Activated naive CD4-positive, alpha-beta T cell treated with anti-CD3 and anti-CD28 coated beads, Interleukin-2, amount 10 ng/mL, durations not matched to agents 7 days and 5 days (primary cell): ENCODE results near the gene ANXA11.
A peak's percentile ranks its signal among the peaks of the same experiment; 100 is the strongest.

Experiments used
- CTCF ChIA-PET: fragments of 350-600 bp; sonication (Branson Sonifier 250); formaldehyde crosslinking; loops from one replicate; lab custom pipeline; 2021; ENCODE audit warnings: antibody characterized with exemption; lab: Charles Lee
- DNase-seq: peaks from one replicate; pipeline ENCODE4 v3.0.0-alpha.2; 2020
- H3K27ac Mint-ChIP-seq: one replicate; pipeline ENCODE4 v1.8.0; 2021; ENCODE audit warnings: mild to moderate bottlenecking, moderate library complexity, mixed read lengths
- H3K27me3 Mint-ChIP-seq: one replicate; pipeline ENCODE4 v1.8.0; 2021; ENCODE audit warnings: mild to moderate bottlenecking, mixed read lengths
- H3K36me3 Mint-ChIP-seq: one replicate; pipeline ENCODE4 v1.8.0; 2021; ENCODE audit warnings: mixed read lengths
- H3K4me1 Mint-ChIP-seq: one replicate; pipeline ENCODE4 v1.8.0; 2021; ENCODE audit warnings: mixed read lengths
- H3K4me3 Mint-ChIP-seq: one replicate; pipeline ENCODE4 v1.8.0; 2021; ENCODE audit warnings: mild to moderate bottlenecking, moderate library complexity, mixed read lengths
- H3K9me3 Mint-ChIP-seq: one replicate; pipeline ENCODE4 v1.8.0; 2021; ENCODE audit warnings: mixed read lengths

Gene ANXA11

DNA sequence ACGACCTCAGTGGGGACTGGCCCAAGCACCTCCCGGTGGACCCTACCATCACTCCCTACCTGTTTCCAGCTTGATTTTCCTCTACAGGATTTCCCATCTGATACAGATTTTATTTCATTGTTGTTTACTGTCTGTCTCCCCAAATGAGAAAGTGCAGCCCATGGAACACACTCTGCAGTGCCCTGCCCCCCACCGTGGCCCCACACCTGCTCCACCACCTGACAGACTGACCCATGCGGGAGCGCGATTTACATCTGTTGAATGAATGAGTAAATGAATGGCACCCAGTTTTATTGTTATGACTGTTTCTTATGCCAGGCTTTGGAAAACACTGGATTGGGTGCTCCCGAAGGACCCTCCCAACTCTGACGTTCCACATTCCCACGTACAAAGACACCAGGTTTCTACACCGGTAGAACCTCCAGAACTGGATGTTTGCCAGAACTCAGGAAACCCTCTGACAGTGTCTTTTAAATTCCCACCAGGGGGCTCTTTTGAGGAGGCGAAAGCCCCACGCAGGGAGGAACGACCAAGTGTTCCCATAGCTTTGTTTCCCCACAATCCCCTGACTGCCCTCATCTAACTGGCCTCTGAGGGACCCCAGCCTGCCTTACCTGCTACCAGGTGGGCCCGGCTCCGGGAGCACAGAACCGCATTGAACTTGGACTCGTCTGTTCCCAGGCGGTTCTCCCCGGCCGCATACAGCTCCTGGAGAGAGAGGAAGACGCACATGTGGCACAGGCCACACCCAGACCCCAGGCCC, 43.8 kb downstream of the ANXA11 start:
- H3K36me3 Mint-ChIP-seq, result peaks cover 69% of the 10 kb centered on the region
- H3K27ac Mint-ChIP-seq, result no peak overlapping the region

DNA sequence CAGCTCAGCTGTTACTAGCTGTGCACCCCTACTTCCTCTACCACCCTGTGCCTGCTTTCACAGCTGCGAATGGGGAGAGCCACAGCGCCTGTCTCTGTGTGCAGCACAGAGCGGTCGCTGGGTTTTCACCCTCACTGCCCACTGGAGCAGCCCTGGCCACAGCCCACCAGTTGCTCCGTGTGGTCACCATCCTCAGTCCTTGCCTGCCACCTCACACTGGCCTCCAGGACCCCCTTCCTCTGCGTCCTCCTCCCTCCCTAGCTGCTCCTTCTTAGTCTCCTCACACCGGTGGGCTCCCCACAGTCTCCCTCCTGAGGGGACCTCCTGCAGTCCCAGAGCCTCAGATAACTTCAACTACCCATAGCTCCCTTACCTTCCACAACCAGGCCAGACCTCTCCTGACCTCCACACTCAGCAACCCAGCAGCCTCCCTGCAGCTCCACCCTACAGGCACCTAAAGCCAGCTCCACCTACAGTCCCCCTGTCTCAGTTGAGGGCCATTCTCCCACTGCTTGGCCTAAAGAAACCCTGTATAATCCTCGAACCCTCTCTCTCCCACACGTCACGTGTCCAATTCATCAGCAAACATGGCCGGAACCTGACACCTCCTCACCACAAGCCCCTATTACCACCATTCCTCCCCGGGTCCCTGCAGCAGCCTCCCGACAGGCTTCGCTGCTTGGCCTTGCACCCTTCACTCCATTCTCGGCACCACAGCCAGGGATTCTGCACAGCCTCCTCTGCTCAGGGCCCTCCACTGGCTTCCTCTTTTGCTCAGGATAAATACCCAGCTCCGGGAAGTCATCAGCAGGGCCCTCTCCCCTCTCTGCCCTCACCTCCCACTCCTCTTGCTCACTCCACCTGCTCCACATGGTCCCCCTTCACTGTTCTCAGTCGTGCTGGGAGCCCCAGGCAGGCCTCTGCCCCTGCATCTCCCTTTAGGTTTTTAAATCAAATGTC, 44.7 kb downstream of the ANXA11 start:
- no peak overlapping the region for H3K4me3 Mint-ChIP-seq
- H3K36me3 Mint-ChIP-seq, result peaks cover 71% of the 10 kb centered on the region

More for the DNA sequence above, 43.8 kb downstream of the ANXA11 start:
- DNase-seq, result no peak
- CTCF ChIA-PET, result interaction anchor here (2.0 kb wide), 1 partner anchor 18 kb away, joined by 9 read pairs; no protein-coding TSS in a partner anchor
- H3K4me1 Mint-ChIP-seq, result no peaks in the 10 kb centered on the region
- no peaks in the 10 kb centered on the region for H3K9me3 Mint-ChIP-seq
- no peaks in the 10 kb centered on the region for H3K27me3 Mint-ChIP-seq
- no peak overlapping the region for H3K4me3 Mint-ChIP-seq

DNA sequence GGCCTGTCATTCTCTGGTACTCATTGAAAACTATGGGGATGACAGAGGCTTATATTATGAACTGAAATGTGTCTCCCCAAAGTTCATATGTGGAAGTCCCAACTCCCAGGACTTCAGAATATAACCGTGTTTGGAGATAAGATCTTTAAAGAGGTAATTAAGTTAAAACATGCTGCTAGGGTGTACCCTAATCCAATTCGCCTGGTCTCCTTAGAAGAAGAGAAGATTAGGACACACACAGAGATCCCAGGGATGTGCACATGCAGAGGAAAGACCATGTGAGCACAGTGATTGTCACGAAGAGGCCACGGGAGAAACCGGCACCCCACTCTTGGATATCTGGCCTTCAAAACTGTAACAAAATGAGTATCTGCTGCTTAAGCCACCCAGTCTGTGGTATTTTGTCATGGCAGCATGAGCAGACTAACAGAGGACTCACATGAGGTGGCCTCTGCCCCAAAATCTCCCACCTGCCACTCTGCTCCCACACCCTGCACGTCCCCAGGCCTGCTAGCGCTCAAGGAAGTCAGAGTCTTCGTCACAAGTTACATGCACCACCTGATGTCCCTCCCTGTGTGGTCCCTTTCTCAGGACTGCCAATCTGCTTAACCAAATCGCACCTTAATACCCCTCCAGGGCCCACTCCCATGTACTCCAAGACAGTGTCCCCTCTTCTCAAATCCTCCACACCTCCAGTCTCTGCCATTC, 46.0 kb downstream of the ANXA11 start:
- Mint-ChIP-seq H3K36me3 (peaks cover 82% of the 10 kb centered on the region), H3K4me3 (no peak overlapping the region), H3K4me1 (no peaks in the 10 kb centered on the region), H3K9me3 (no peaks in the 10 kb centered on the region), H3K27me3 (no peaks in the 10 kb centered on the region), H3K27ac (peak overlapping the region; percentile 53)
- CTCF ChIA-PET, result interaction anchor here (1.0 kb wide), 1 partner anchor 785 kb away, joined by 5 read pairs; no protein-coding TSS in a partner anchor
- no peak for DNase-seq

More for the DNA sequence above, 44.7 kb downstream of the ANXA11 start:
- no peaks in the 10 kb centered on the region for H3K27me3 Mint-ChIP-seq
- CTCF ChIA-PET, result interaction anchor here (0.8 to 2.0 kb wide), 3 partner anchors 17 to 786 kb away, joined by 3 to 9 read pairs (median 5); no protein-coding TSS in a partner anchor
- no peaks in the 10 kb centered on the region for H3K9me3 Mint-ChIP-seq
- no peak for DNase-seq
- H3K4me1 Mint-ChIP-seq, result no peaks in the 10 kb centered on the region
- no peak overlapping the region for H3K27ac Mint-ChIP-seq

DNA sequence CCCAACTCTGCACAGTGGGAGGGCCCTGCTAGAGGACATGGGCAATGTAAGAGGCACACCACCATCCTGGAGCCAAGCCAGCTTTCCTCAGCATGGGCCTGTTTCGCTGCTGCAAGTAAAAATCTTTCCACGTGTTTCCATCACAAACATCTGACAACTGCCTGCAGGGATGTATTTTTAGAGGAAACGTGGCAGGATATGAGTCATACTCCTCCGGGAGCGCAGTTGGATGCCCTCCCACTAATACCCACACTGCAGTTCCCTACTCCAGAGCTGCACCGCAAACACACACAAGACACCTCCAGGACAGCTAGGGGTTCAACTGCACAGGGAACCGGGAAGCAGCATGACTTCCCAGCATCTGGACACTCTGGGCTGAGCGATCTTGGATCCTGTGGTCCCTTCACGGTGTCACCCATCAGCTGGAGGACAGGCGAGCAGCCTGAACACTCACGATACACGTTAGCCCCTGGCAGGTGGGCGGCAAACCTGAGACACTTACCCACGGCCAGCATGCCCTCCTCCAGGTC, 46.7 kb downstream of the ANXA11 start:
- DNase-seq, result no peak
- CTCF ChIA-PET, result interaction anchor here (1.6 kb wide), 1 partner anchor 16 kb away, joined by 4 read pairs; no protein-coding TSS in a partner anchor
- peaks cover 84% of the 10 kb centered on the region for H3K36me3 Mint-ChIP-seq

DNA sequence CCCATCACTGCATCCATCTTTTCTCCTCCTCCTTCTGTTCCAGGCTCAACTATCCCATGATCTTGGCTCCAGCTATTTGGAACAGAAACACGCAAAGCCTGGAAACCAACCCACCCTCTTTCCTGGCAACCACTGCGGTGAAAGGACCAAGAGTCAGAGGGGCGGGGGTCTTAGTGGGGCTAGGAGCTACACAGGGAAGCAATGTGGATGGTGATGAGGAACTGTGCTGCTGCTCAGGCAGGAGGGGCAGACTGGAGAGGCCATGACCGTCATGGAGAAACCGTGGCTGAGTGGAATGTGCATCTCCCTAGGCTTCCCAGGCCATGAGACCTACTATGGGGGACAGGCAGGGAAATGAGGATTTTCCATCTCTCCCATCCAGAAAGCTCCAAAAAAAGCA, 47.2 kb downstream of the ANXA11 start:
- H3K27ac Mint-ChIP-seq, result peak overlapping the region; percentile 67
- no peaks in the 10 kb centered on the region for H3K4me1 Mint-ChIP-seq
- no peaks in the 10 kb centered on the region for H3K27me3 Mint-ChIP-seq
- no peak overlapping the region for H3K4me3 Mint-ChIP-seq
- CTCF ChIA-PET, result interaction anchor here (1.6 kb wide), 1 partner anchor 15 kb away, joined by 4 read pairs; no protein-coding TSS in a partner anchor
- H3K9me3 Mint-ChIP-seq, result no peaks in the 10 kb centered on the region
- peaks cover 82% of the 10 kb centered on the region for H3K36me3 Mint-ChIP-seq
- no peak for DNase-seq

More for the DNA sequence above, 46.7 kb downstream of the ANXA11 start:
- Mint-ChIP-seq H3K27me3 (no peaks in the 10 kb centered on the region), H3K27ac (peak overlapping the region; percentile 67), H3K4me1 (no peaks in the 10 kb centered on the region), H3K9me3 (no peaks in the 10 kb centered on the region), H3K4me3 (no peak overlapping the region)

DNA sequence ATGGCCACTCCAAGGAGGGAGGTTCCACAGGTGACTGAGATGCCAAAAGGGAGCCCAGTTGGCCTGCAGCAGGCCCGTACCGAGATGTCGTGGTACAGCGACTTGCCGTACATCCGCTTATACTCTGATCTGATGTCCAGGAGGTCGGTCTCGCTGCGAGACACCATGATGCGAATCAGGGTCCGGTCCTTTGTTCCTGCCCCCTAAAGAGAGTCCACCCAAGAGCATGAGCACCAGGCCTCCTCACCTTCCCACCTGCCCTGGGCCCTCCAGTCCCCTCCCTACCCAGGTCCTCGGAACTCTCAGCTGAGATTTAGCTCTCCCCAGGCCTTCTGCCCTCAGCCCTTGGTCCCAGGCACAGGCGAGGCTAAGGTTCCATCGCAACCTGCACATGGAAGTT, 47.8 kb downstream of the ANXA11 start:
- no peak for DNase-seq
- Mint-ChIP-seq H3K4me3 (no peak overlapping the region), H3K36me3 (peaks cover 80% of the 10 kb centered on the region), H3K9me3 (no peaks in the 10 kb centered on the region), H3K27ac (peak overlapping the region; percentile 67), H3K27me3 (no peaks in the 10 kb centered on the region), H3K4me1 (no peaks in the 10 kb centered on the region)
- CTCF ChIA-PET, result interaction anchor here (1.3 to 1.6 kb wide), 2 partner anchors 14 to 60 kb away, joined by 3 to 4 read pairs; no protein-coding TSS in a partner anchor

DNA sequence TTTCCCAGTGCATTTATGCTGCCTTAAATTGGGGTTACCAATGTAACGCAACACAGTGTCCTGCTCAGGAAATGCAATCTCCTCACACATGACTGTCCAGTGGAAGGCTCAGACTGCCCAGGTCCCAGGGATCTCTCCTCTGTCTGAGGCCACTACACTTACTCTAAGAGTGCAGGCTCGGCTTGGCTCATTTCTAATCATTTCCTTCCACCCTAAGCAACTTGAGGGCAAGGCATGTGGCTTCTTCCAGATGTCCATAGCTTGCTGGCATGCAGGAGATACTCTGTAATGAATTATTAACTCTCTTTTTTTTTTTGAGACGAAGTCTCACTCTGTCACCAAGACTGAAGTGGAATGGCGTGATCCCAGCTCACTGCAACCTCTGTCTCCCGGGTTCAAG, 49.1 kb downstream of the ANXA11 start:
- Mint-ChIP-seq H3K4me3 (no peak overlapping the region), H3K4me1 (peaks cover 2% of the 10 kb centered on the region), H3K9me3 (no peaks in the 10 kb centered on the region), H3K27me3 (no peaks in the 10 kb centered on the region), H3K27ac (no peak overlapping the region), H3K36me3 (peaks cover 82% of the 10 kb centered on the region)
- CTCF ChIA-PET, result interaction anchor here (1.3 kb wide), 1 partner anchor 62 kb away, joined by 3 read pairs; no protein-coding TSS in a partner anchor
- no peak for DNase-seq

DNA sequence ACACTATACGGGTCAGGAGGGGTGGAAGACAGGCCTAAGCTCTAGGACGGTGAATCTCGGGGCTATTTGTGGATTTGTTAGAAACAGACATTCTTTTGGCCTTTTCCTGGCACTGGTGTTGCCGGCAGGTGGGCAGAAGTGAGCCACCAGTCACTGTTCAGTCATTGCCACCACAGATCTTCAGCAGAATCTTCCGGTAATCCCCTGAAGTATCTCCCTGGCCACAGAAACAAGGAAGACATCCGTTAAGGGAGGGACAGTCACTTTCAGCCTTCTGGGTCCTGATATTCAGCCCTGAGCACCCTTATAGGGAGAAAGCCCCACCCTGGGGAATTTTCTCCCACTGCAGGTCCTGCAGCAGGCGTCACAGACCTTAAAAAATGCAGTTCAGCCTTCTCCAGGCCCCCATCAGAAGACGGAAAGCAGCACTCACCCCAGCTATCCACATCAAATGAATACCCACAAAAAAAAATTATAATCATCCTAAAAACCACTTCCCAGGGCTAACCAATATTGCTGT, 49.6 kb downstream of the ANXA11 start:
- Mint-ChIP-seq H3K27ac (no peak overlapping the region), H3K4me1 (peaks cover 2% of the 10 kb centered on the region), H3K27me3 (no peaks in the 10 kb centered on the region), H3K4me3 (no peak overlapping the region), H3K9me3 (no peaks in the 10 kb centered on the region), H3K36me3 (peaks cover 85% of the 10 kb centered on the region)
- DNase-seq, result no peak
- CTCF ChIA-PET, result no interaction called here

DNA sequence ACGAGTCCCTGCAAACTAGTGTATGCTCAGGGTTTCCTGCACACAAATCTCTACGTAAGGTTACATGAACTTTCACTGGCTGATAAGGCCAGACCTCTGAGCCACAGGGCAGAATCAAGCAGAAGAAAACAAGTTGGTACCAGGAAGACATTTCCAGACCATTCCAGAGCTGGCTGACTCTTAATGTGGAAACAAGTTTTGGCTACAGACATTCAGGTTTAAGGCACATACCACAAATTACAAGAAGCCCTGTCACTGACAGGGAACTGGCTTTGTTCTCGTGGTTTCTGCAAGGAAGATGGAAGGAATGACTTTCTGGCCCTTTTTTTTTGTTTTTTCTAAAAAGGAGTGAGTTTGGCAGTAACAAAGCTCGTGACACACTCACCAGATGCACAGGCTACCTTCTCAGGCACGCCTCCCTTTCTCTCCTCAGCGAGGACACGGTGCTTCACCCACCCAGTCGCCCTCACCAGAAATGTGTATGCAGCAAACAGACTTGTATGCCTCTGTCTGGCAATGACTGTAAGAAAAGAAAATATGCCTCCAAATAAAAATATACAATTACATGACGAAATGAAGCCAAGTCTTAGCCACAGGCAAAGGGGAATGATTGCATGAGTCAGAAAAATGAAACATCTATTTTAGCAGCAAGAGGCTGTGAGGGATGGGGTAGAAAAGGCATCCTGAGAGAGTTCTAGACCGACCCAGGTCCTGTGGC, 50.2 kb downstream of the ANXA11 start:
- Mint-ChIP-seq H3K4me3 (no peak overlapping the region), H3K27ac (peak overlapping the region; percentile 58), H3K4me1 (peaks cover 6% of the 10 kb centered on the region), H3K27me3 (no peaks in the 10 kb centered on the region), H3K9me3 (no peaks in the 10 kb centered on the region), H3K36me3 (peaks cover 87% of the 10 kb centered on the region)
- no peak for DNase-seq
- CTCF ChIA-PET, result no interaction called here

DNA sequence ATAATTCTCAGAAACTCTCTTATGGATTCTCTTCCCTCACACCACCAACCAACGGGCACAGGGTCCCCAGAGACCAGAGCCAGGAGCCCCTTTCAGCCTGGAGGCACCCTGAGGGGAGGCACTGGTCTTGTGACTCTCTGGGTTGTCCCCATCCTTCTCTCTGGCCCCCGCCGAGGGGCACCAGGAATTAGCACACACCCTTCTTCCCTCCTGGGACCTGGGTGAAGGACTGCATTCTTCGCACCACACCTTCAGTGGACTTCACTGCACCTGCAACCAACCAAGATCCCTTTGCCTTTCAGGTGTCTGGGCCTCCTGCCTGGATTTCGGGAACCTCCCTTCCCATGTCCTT, 50.7 kb downstream of the ANXA11 start:
- CTCF ChIA-PET, result no interaction called here
- Mint-ChIP-seq H3K27me3 (no peaks in the 10 kb centered on the region), H3K9me3 (no peaks in the 10 kb centered on the region)

DNA sequence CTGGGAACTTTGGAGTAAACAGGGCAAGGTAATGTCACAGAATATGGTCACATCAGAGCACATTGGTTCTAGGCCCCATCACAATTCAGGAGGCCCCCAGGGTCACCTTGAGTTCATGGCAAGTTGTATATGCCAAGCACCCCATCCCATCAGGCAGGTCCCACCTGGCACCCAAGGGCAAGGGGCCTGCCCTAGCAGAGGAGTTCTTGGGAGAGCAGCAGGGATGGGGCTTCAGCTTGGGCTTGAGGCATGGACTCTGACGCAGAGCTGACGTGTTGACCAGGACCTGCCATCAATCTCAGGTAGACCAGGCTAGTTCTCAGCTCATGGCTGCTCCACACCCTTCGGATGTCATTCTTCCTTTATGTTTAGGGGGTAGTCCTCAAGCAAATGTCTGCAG, 51.9 kb downstream of the ANXA11 start:
- Mint-ChIP-seq H3K36me3 (peaks cover 86% of the 10 kb centered on the region), H3K4me1 (peaks cover 6% of the 10 kb centered on the region), H3K9me3 (peaks cover 2% of the 10 kb centered on the region), H3K27ac (no peak overlapping the region), H3K4me3 (no peak overlapping the region), H3K27me3 (no peaks in the 10 kb centered on the region)
- DNase-seq, result no peak
- CTCF ChIA-PET, result interaction anchor here (1.2 kb wide), 1 partner anchor 10 kb away, joined by 5 read pairs; no protein-coding TSS in a partner anchor

More for the DNA sequence above, 50.7 kb downstream of the ANXA11 start:
- H3K4me3 Mint-ChIP-seq, result no peak overlapping the region
- peaks cover 86% of the 10 kb centered on the region for H3K36me3 Mint-ChIP-seq
- no peak overlapping the region for H3K27ac Mint-ChIP-seq
- no peak for DNase-seq
- H3K4me1 Mint-ChIP-seq, result peaks cover 6% of the 10 kb centered on the region

DNA sequence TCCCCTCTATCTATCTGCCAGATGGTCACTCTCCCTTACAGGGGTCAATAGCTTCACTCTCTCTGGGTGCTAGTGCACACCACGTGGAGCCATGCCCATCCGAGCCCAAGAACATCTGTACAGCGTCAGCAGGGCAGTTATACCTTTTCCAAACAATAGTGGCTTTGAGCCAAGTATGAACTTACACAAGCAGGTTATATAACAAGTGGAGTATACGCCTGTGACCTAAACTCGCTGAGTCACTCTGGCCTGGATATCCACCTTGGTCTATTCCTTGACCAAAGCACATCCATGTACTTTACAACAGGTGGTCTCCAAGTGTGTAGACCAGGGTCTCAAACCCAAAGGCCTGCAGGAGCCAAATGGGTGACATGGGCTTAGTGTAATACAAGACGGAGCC, 52.5 kb downstream of the ANXA11 start:
- no peaks in the 10 kb centered on the region for H3K27me3 Mint-ChIP-seq
- no peak for DNase-seq
- CTCF ChIA-PET, result no interaction called here
- H3K36me3 Mint-ChIP-seq, result peaks cover 82% of the 10 kb centered on the region
- H3K4me3 Mint-ChIP-seq, result no peak overlapping the region
- peaks cover 2% of the 10 kb centered on the region for H3K9me3 Mint-ChIP-seq
- H3K4me1 Mint-ChIP-seq, result peaks cover 6% of the 10 kb centered on the region
- H3K27ac Mint-ChIP-seq, result no peak overlapping the region

DNA sequence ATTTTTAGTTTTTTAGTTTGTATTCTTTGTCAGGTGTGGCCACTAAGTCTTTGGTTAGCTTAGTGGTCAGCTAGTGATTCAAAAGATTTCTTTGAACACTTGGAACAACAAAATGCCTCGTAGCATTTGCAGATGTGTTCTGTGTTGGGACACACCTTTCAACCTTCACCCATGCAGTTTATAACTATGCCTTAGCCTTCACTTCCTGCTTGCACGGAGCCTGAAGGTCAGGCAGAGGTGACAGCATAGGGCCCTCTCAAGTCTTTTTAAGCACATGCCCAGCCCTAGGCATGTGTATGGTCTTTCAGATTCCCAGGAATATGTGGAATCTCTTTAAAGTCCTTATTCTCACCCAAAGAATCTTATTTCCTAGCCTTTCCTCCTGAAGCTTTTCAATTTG, 55.2 kb downstream of the ANXA11 start:
- Mint-ChIP-seq H3K36me3 (peaks cover 60% of the 10 kb centered on the region), H3K27ac (no peak overlapping the region), H3K4me1 (peaks cover 13% of the 10 kb centered on the region), H3K27me3 (no peaks in the 10 kb centered on the region), H3K4me3 (no peak overlapping the region), H3K9me3 (peaks cover 2% of the 10 kb centered on the region)
- no peak for DNase-seq
- CTCF ChIA-PET, result interaction anchor here (1.2 kb wide), 1 partner anchor 72 kb away, joined by 5 read pairs; no protein-coding TSS in a partner anchor
